HCT116 (cell line): ENCODE data around the gene NFASC. TPM values are rescaled to one million over a fixed set of nuclear protein-coding genes. Genes with fewer than 3 reads are reported as not detected.
A peak's percentile ranks its signal among the peaks of the same experiment; 100 is the strongest.

Source experiments
- ATAC-seq: fragments of 200-7000 bp; cut with Tn5 transposase; 2 replicates; pipeline ENCODE4 v1.9.1; 2020; ENCODE audit warnings: mild to moderate bottlenecking, moderate library complexity
- BruUV-seq: library from RNA; stranded (reverse); fragments of 400-500 nt; replicated peaks from 2 replicates; lab custom pipeline; 2021; lab: Mats Ljungman, UMichigan
- CTCF ChIA-PET: fragments of 300-600 bp; sonication (Branson Sonifier 250); formaldehyde crosslinking; loops from one replicate; lab custom pipeline; 2021; ENCODE audit warnings: antibody characterized with exemption; lab: Charles Lee
- POLR2A ChIA-PET: fragments of 300-600, 350-600 bp; sonication (Branson Sonifier 250); formaldehyde crosslinking; loops from one replicate; lab custom pipeline; 2021; ENCODE audit warnings: antibody characterized with exemption; lab: Charles Lee
- RAD21 ChIA-PET, 2 experiments: fragments of 300-600 bp; sonication (Branson Sonifier 250); formaldehyde crosslinking; loops; one replicate each; lab custom pipeline; 2023; ENCODE audit warnings: low total read pairs in 2 of 2; ENCODE audit not compliant: uncharacterized antibody in 2 of 2, unreplicated experiment in 2 of 2, low non-redundant PET in 1 of 2; lab: Charles Lee
- DNase-seq: peaks from one replicate; pipeline ENCODE4 v3.0.0-alpha.2; 2010; ENCODE audit warnings: low read depth, low spot score
- H2AFZ ChIP-seq: fragments of 200-600 bp; shearing (Covaris generic), sonication (generic); 2 replicates; pipeline ENCODE4 v1.6.1; 2017; ENCODE audit warnings: low read depth, mixed run types, mixed read lengths, antibody characterized with exemption, low read length; ENCODE audit not compliant: poor library complexity, severe bottlenecking
- H3K27ac ChIP-seq: 2 replicates; pipeline ENCODE4 v1.5.1; 2012; ENCODE audit warnings: low read depth, low read length
- H3K27me3 ChIP-seq: fragments of 200-600 bp; sonication (generic); 2 replicates; pipeline ENCODE4 v1.6.1; 2016; ENCODE audit warnings: mixed run types, low read length, mixed read lengths; ENCODE audit not compliant: insufficient read depth
- H3K36me3 ChIP-seq, 2 experiments: fragments of 200-500 bp in 1 of 2; fragments of 200-600 bp in 1 of 2; sonication (Bioruptor generic) in 1 of 2; sonication (generic) in 1 of 2; 2 replicates each; pipeline versions ENCODE4 v1.5.1 to v1.6.1; 2014 to 2016; ENCODE audit warnings: low read length in 2 of 2, inconsistent platforms in 1 of 2, mixed read lengths in 1 of 2, mixed run types in 1 of 2; ENCODE audit not compliant: insufficient read depth in 2 of 2, control insufficient read depth in 1 of 2
- H3K4me1 ChIP-seq, 2 experiments: fragments of 200-600 bp in 1 of 2; sonication (generic) in 1 of 2; 2 replicates each; pipeline versions ENCODE4 v1.5.1 to v1.6.1; 2012 to 2017; ENCODE audit warnings: low read length in 2 of 2, inconsistent platforms in 1 of 2, mild to moderate bottlenecking in 1 of 2, mixed read lengths in 1 of 2, mixed run types in 1 of 2, moderate library complexity in 1 of 2; ENCODE audit not compliant: insufficient read depth in 2 of 2, control insufficient read depth in 1 of 2
- H3K4me2 ChIP-seq: fragments of 200-600 bp; sonication (generic); 2 replicates; pipeline ENCODE4 v1.6.1; 2017; ENCODE audit warnings: mixed run types, low read length, mixed read lengths
- H3K4me3 ChIP-seq, 2 experiments: fragments of 200-600 bp in 1 of 2; sonication (generic) in 1 of 2; replicated peaks in 1 of 2; 2 replicates each; pipeline ENCODE4 v1.5.1; 2011 to 2016; ENCODE audit warnings: low read length in 2 of 2, control low read depth in 1 of 2, low read depth in 1 of 2, mild to moderate bottlenecking in 1 of 2, mixed read lengths in 1 of 2, mixed run types in 1 of 2
- H3K79me2 ChIP-seq: fragments of 200-600 bp; sonication (generic); 2 replicates; pipeline ENCODE4 v1.6.1; 2017; ENCODE audit warnings: mild to moderate bottlenecking, mixed run types, low read length, moderate library complexity, mixed read lengths; ENCODE audit not compliant: insufficient read depth
- H3K9ac ChIP-seq: fragments of 200-600 bp; sonication (generic); 2 replicates; pipeline ENCODE4 v1.6.1; 2016; ENCODE audit warnings: low read length, mixed read lengths
- H3K9me2 ChIP-seq: fragments of 200-600 bp; sonication (generic), shearing (Covaris generic); 2 replicates; pipeline ENCODE4 v1.6.1; 2017; ENCODE audit warnings: mixed run types, mild to moderate bottlenecking, moderate library complexity; ENCODE audit not compliant: insufficient read depth
- H3K9me3 ChIP-seq, 2 experiments: fragments of 200-500 bp in 1 of 2; fragments of 200-600 bp in 1 of 2; sonication (Bioruptor generic) in 1 of 2; sonication (generic) in 1 of 2; 2 replicates each; pipeline ENCODE4 v1.6.1; 2014 to 2017; ENCODE audit warnings: low read length in 2 of 2, mixed read lengths in 2 of 2, inconsistent platforms in 1 of 2, low read depth in 1 of 2, mild to moderate bottlenecking in 1 of 2, mixed run types in 1 of 2, moderate library complexity in 1 of 2; ENCODE audit not compliant: control insufficient read depth in 1 of 2, insufficient read depth in 1 of 2
- H4K20me1 ChIP-seq: fragments of 200-600 bp; sonication (generic), shearing (Covaris generic); 2 replicates; pipeline ENCODE4 v1.6.1; 2017; ENCODE audit warnings: mixed run types, mild to moderate bottlenecking, moderate library complexity; ENCODE audit not compliant: insufficient read depth
- CBX3 ChIP-seq: IDR thresholded peaks from 2 replicates; pipeline ENCODE4 v1.6.1; 2012; ENCODE audit warnings: low read depth
- CEBPB ChIP-seq: IDR thresholded peaks from 2 replicates; pipeline ENCODE4 v1.6.1; 2012; ENCODE audit warnings: low read depth
- EZH2 ChIP-seq: fragments of 200-600 bp; sonication (generic); IDR thresholded peaks from 2 replicates; pipeline ENCODE4 v1.6.1; 2017; ENCODE audit warnings: antibody characterized with exemption, mixed run types
- EZH2phosphoT487 ChIP-seq: fragments of 200-600 bp; IDR thresholded peaks from 2 replicates; pipeline ENCODE4 v1.6.1; 2018; ENCODE audit warnings: antibody characterized with exemption, borderline replicate concordance
- FOSL1 ChIP-seq: IDR thresholded peaks from 2 replicates; pipeline ENCODE4 v1.6.1; 2012; ENCODE audit warnings: low read depth
- JUND ChIP-seq: IDR thresholded peaks from 2 replicates; pipeline ENCODE4 v1.6.1; 2012
- POLR2AphosphoS5 ChIP-seq: IDR thresholded peaks from 2 replicates; pipeline ENCODE4 v1.6.1; 2011; ENCODE audit warnings: mild to moderate bottlenecking, low read depth, low read length, moderate library complexity
- TCF7L2 ChIP-seq: IDR thresholded peaks from 2 replicates; pipeline ENCODE4 v1.7.0; 2011; ENCODE audit warnings: borderline replicate concordance, inconsistent platforms; ENCODE audit not compliant: insufficient read depth, insufficient read length; ENCODE audit errors: extremely low read depth
- ZNF274 ChIP-seq: fragments of 200-500 bp; sonication (Bioruptor generic); IDR thresholded peaks from 2 replicates; pipeline ENCODE4 v1.6.1; 2014; ENCODE audit warnings: mild to moderate bottlenecking, low read depth, low read length, inconsistent platforms
- intact Hi-C: fragments of 100-400 bp; cut with micrococcal nuclease; formaldehyde crosslinking; loops from 2 replicates; pipeline ENCODE4 v1.10.0; 2022
- total RNA-seq: library from RNA; stranded (reverse); gene quantifications from one replicate; pipeline ENCODE4 v1.2.1, GENCODE V29; 2021; ENCODE audit not compliant: unreplicated experiment
- TF ChIP-seq, protein P1 (sequence below): IDR thresholded peaks from 2 replicates; pipeline ENCODE4 v1.6.1; 2012
- TF ChIP-seq, protein P2 (sequence below): IDR thresholded peaks from 2 replicates; pipeline ENCODE4 v1.6.1; 2012

NFASC gene
- total RNA-seq, 1 experiment from 2014 or later, result 0.57 TPM

DNA sequence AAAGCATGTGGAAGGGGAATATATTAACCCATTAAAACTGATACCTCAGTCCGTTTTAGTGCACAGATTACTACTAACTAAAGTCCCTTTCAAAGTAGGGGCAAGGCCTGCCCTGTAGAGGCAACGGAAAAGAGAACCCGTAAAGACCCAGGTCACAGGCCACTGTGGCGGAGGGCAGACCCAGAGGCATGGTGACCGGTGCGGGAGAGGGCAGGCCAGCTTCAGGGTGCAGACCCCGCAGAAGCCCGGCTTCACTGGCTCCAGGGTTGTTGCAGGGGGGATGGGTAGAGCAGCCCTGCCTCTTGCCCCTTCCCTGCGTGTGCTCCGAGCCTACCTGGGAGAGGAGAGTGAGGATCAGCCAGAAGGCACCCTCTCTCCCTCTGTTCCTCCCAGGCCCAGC lies 190.1 kb downstream of the NFASC start:
- intact Hi-C loops, result loop anchor here (1.0 to 5.0 kb wide), 3 partner anchors 71 to 253 kb away; no protein-coding TSS in a partner anchor
- ATAC-seq (no peak), DNase-seq (no peak)
- no peak overlapping the region for H3K27ac ChIP-seq
- no peaks in the 10 kb centered on the region for H4K20me1 ChIP-seq
- no peak for TF ChIP-seq FOSL1
- TF ChIP-seq, protein P1, sequence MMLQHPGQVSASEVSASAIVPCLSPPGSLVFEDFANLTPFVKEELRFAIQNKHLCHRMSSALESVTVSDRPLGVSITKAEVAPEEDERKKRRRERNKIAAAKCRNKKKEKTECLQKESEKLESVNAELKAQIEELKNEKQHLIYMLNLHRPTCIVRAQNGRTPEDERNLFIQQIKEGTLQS, result no peak
- TF ChIP-seq, protein P2, sequence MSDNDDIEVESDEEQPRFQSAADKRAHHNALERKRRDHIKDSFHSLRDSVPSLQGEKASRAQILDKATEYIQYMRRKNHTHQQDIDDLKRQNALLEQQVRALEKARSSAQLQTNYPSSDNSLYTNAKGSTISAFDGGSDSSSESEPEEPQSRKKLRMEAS, result no peak
- no peak for TF ChIP-seq EZH2
- no peak for TF ChIP-seq ZNF274
- TF ChIP-seq EZH2phosphoT487, result no peak
- no peak for TF ChIP-seq POLR2AphosphoS5
- TF ChIP-seq, all 23 proteins: peak for 0
- ChIA-PET CTCF (interaction anchor here (0.6 to 4.3 kb wide), 6 partner anchors 9 to 211 kb away, joined by 3 to 205 read pairs (median 14); no protein-coding TSS in a partner anchor), RAD21 (interaction anchor here (0.6 to 2.4 kb wide), 3 partner anchors 71 to 74 kb away, joined by 3 to 33 read pairs (median 30); no protein-coding TSS in a partner anchor), POLR2A (interaction anchor here (1.5 kb wide), 1 partner anchor 85 kb away, joined by 5 read pairs; no protein-coding TSS in a partner anchor)
- H2AFZ ChIP-seq, result no peak overlapping the region
- no peak overlapping the region for H3K9ac ChIP-seq
- no peaks in the 10 kb centered on the region for H3K9me2 ChIP-seq
- H3K36me3 ChIP-seq, result no peaks in the 10 kb centered on the region
- no peaks in the 10 kb centered on the region for H3K9me3 ChIP-seq
- H3K4me3 ChIP-seq, result no peak overlapping the region
- no TSS peak for BruUV-seq
- no peaks in the 10 kb centered on the region; a peak in 1 of 4 replicates for H3K4me1 ChIP-seq
- H3K4me2 ChIP-seq, result no peak overlapping the region
- no peaks in the 10 kb centered on the region for H3K27me3 ChIP-seq
- no peaks in the 10 kb centered on the region for H3K79me2 ChIP-seq

DNA sequence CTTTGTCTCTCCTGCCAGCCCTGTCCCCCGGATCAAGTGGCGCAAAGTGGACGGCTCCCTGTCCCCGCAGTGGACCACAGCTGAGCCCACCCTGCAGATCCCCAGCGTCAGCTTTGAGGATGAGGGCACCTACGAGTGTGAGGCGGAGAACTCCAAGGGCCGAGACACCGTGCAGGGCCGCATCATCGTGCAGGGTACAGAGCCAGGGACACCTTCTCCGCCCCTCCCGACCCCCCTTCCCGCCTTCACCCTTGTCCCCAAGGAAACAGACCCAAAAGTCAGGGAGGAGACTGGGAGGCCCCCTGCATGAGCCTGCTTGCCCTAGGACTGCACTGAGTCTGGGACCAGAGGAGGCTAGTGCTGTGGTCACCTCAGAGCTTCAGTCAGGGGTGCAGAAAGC lies 190.6 kb downstream of the NFASC start:
- no TSS peak for BruUV-seq
- ATAC-seq, result peak; percentile 48; the same call in 1 of the 2 replicates

More for the DNA sequence above, 190.6 kb downstream of the NFASC start:
- ChIA-PET POLR2A (interaction anchor here (1.0 to 1.5 kb wide), 2 partner anchors 72 to 85 kb away, joined by 5 to 7 read pairs; no protein-coding TSS in a partner anchor), CTCF (interaction anchor here (0.6 to 4.3 kb wide), 35 partner anchors 9 to 495 kb away, joined by 3 to 205 read pairs (median 5); partner anchors contain the start of genes RBBP5 and TMCC2), RAD21 (interaction anchor here (0.6 to 2.4 kb wide), 10 partner anchors 72 to 254 kb away, joined by 3 to 33 read pairs (median 4); no protein-coding TSS in a partner anchor)
- H2AFZ ChIP-seq, result no peak overlapping the region
- H3K4me1 ChIP-seq, result no peaks in the 10 kb centered on the region; a peak in 1 of 4 replicates
- H4K20me1 ChIP-seq, result no peaks in the 10 kb centered on the region
- no peaks in the 10 kb centered on the region for H3K9me2 ChIP-seq
- no peaks in the 10 kb centered on the region for H3K9me3 ChIP-seq
- no peak overlapping the region for H3K9ac ChIP-seq
- no peak overlapping the region for H3K27ac ChIP-seq
- H3K4me3 ChIP-seq, result no peak overlapping the region
- intact Hi-C loops, result loop anchor here (1.0 to 5.0 kb wide), 3 partner anchors 72 to 254 kb away; no protein-coding TSS in a partner anchor
- no peak for TF ChIP-seq EZH2phosphoT487
- TF ChIP-seq CEBPB, result no peak
- no peak for TF ChIP-seq JUND
- TF ChIP-seq TCF7L2, result no peak
- no peak for TF ChIP-seq POLR2AphosphoS5
- TF ChIP-seq CBX3, result no peak
- TF ChIP-seq, protein P2, result no peak
- H3K4me2 ChIP-seq, result no peak overlapping the region
- H3K27me3 ChIP-seq, result no peaks in the 10 kb centered on the region
- DNase-seq, result no peak
- H3K36me3 ChIP-seq, result no peaks in the 10 kb centered on the region
- no peaks in the 10 kb centered on the region for H3K79me2 ChIP-seq
